Ovary (tissue), 3 donors: ENCODE measurements around the gene CERS6.

Experiments used
- CTCF ChIP-seq, 3 donors: fragments of 450-650 bp in 2 of 3; fragments of 200-600 bp in 1 of 3; IDR thresholded peaks; one replicate each; pipeline versions ENCODE4 v1.5.1 to v1.8.0; 2016 to 2022; ENCODE audit warnings: antibody characterized with exemption in 3 of 3, mild to moderate bottlenecking in 1 of 3
- EP300 ChIP-seq: sonication (generic); formaldehyde crosslinking; IDR thresholded peaks from one replicate; pipeline ENCODE4 v1.6.1; 2017; ENCODE audit warnings: antibody characterized with exemption
- POLR2A ChIP-seq: fragments of 450-650 bp; IDR thresholded peaks from one replicate; pipeline ENCODE4 v1.6.1; 2017; ENCODE audit warnings: antibody characterized with exemption, mild to moderate bottlenecking, moderate library complexity
- donor health status: DM: no; HTN: no; CAD: no.

- no peak for TF ChIP-seq CTCF (IDR thresholded peaks at IDR 0.05)
- no peak for TF ChIP-seq POLR2A
- TF ChIP-seq EP300, result no peak
Observed at GRCh38 chr2:168654705-168655104, 198.6 kb downstream of the CERS6 start.
